ENCODE data around the gene ZNF772. TPM values are rescaled to one million over a fixed set of nuclear protein-coding genes. Genes with fewer than 3 reads are reported as not detected.
"Not testable (repeated sequence)": the region's sequence is repeated elsewhere in the genome, so short reads cannot be mapped to it uniquely, and the experiment has no call there.

ZNF772 gene
- total and polyA plus RNA-seq, 2 donors (not counting 1 experiment from before 2014, with no cell fraction given) = 7.5 to 29.7 TPM

DNA sequence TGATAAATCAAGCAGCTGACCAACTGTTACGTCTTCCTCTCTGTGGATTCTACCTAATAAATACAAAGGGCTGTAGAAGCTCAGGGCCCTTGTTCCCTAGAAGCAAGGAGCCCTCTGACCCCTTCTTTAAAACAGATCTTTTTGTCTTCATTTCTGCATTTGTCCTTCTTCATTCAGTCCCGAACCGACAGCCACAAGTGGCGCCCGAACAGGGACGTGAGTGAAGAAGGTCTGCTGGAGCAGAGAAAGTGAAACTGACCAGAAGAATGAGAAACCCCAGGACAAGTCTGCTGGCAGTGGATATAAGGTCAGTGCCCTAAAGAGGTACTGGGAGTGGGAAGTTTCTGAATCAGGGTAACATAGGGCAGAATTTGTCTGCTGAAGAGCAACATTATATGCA, 35.5 kb upstream of the ZNF772 start:
- no peaks in the 10 kb centered on the region for H3K4me1 ChIP-seq (ENCODE audit: control insufficient read depth, extremely low read depth, insufficient read depth, low read length)
- no peaks in the 10 kb centered on the region for H4K20me1 ChIP-seq (ENCODE audit: control insufficient read depth, extremely low read depth, insufficient read depth, low read length)
- H3K4me3 ChIP-seq (replicated peaks in 1 of 4; ENCODE audit: control extremely low read depth in 1 of 4, insufficient read depth in 1 of 4, low read depth in 3 of 4, low read length in 4 of 4) = no peak overlapping the region
- H2AFZ ChIP-seq (ENCODE audit: low read length) = no peak overlapping the region
- H3K9me3 ChIP-seq (ENCODE audit: control insufficient read depth, insufficient read depth, low read depth, low read length) = peaks cover 1% of the 10 kb centered on the region
- TF ChIP-seq, protein P1, sequence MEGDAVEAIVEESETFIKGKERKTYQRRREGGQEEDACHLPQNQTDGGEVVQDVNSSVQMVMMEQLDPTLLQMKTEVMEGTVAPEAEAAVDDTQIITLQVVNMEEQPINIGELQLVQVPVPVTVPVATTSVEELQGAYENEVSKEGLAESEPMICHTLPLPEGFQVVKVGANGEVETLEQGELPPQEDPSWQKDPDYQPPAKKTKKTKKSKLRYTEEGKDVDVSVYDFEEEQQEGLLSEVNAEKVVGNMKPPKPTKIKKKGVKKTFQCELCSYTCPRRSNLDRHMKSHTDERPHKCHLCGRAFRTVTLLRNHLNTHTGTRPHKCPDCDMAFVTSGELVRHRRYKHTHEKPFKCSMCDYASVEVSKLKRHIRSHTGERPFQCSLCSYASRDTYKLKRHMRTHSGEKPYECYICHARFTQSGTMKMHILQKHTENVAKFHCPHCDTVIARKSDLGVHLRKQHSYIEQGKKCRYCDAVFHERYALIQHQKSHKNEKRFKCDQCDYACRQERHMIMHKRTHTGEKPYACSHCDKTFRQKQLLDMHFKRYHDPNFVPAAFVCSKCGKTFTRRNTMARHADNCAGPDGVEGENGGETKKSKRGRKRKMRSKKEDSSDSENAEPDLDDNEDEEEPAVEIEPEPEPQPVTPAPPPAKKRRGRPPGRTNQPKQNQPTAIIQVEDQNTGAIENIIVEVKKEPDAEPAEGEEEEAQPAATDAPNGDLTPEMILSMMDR (conservative IDR thresholded peaks at IDR 0.05 in 1 of 2, IDR thresholded peaks at IDR 0.05 in 1 of 2; ENCODE audit: low read depth in 1 of 2, low read length in 2 of 2) = no peak
- no peak for TF ChIP-seq EZH2 (IDR thresholded peaks at IDR 0.05; ENCODE audit: low read length, missing control alignments)
- no peaks in the 10 kb centered on the region for H3K79me2 ChIP-seq (ENCODE audit: control insufficient read depth, insufficient read depth, low read length)
- H3K36me3 ChIP-seq (ENCODE audit: control insufficient read depth, insufficient read depth, low read length) = no peaks in the 10 kb centered on the region
- H3K4me2 ChIP-seq (ENCODE audit: extremely low read depth, insufficient read depth, low read length) = no peak overlapping the region
- no peaks in the 10 kb centered on the region for H3K27me3 ChIP-seq (ENCODE audit: control insufficient read depth, insufficient read depth, low read length)
- no peak overlapping the region for H3K27ac ChIP-seq (ENCODE audit: insufficient read depth, low read length)
- no peak overlapping the region for H3K9ac ChIP-seq (ENCODE audit: insufficient read depth, low read length)
- peak; percentile 29 to 49 for DNase-seq (ENCODE audit: low read depth in 2 of 2)

DNA sequence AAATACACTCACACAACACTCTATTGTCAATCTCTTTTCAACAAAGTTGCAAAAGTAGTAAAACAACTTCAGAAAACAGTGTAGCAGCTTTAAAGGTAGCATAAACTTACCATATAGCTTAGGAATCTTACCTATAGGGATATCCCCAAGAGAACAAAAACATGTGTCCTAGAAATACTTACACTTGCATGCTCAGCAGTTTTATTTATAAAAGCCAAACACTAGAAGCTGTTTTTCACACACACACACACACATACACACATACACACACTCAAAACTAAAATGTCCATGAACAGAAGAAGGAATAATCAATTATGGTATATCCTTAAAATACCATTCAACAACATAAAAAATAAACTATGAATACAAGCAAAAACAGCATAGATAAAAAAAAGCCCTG, 34.1 kb upstream of the ZNF772 start:
- no peak overlapping the region for H3K27ac ChIP-seq (ENCODE audit: insufficient read depth, low read length)
- H3K79me2 ChIP-seq (ENCODE audit: control insufficient read depth, insufficient read depth, low read length) = no peaks in the 10 kb centered on the region
- DNase-seq (ENCODE audit: low read depth in 2 of 2) = no peak
- H3K27me3 ChIP-seq (ENCODE audit: control insufficient read depth, insufficient read depth, low read length) = no peaks in the 10 kb centered on the region
- H3K9ac ChIP-seq (ENCODE audit: insufficient read depth, low read length) = no peak overlapping the region
- no peaks in the 10 kb centered on the region for H3K4me1 ChIP-seq (ENCODE audit: control insufficient read depth, extremely low read depth, insufficient read depth, low read length)
- H3K4me2 ChIP-seq (ENCODE audit: extremely low read depth, insufficient read depth, low read length) = no peak overlapping the region
- peaks cover 3% of the 10 kb centered on the region for H3K36me3 ChIP-seq (ENCODE audit: control insufficient read depth, insufficient read depth, low read length)
- H3K4me3 ChIP-seq (replicated peaks in 1 of 4; ENCODE audit: control extremely low read depth in 1 of 4, insufficient read depth in 1 of 4, low read depth in 3 of 4, low read length in 4 of 4) = no peak overlapping the region
- H3K9me3 ChIP-seq (ENCODE audit: control insufficient read depth, insufficient read depth, low read depth, low read length) = peaks cover 1% of the 10 kb centered on the region
- no peak for TF ChIP-seq EZH2 (IDR thresholded peaks at IDR 0.05; ENCODE audit: low read length, missing control alignments)
- TF ChIP-seq, protein P1 (conservative IDR thresholded peaks at IDR 0.05 in 1 of 2, IDR thresholded peaks at IDR 0.05 in 1 of 2; ENCODE audit: low read depth in 1 of 2, low read length in 2 of 2) = no peak
- H4K20me1 ChIP-seq (ENCODE audit: control insufficient read depth, extremely low read depth, insufficient read depth, low read length) = no peaks in the 10 kb centered on the region
- H2AFZ ChIP-seq (ENCODE audit: low read length) = no peak overlapping the region

DNA sequence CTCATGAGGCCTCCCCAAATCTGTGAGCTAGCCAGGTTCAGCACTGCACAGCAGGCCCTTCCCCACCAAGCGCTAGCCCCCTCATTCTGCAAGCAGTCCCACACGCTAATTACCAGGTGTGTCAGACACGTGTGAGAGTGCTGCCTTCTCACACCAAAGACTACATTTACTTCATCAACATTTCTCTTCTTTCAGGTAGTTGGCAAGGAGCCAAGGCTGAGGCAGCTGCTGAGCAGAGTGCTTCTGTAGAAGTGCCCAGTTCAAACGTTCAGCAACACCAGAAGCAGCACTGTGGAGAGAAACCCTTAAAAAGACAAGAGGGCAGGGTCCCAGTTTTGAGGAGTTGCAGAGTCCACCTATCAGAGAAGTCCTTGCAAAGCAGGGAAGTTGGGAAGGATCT, 28.8 kb upstream of the ZNF772 start:
- Histone ChIP-seq H3K4me1 (ENCODE audit: control insufficient read depth, extremely low read depth, insufficient read depth, low read length) (no peaks in the 10 kb centered on the region), H3K79me2 (ENCODE audit: control insufficient read depth, insufficient read depth, low read length) (peaks cover 16% of the 10 kb centered on the region), H4K20me1 (ENCODE audit: control insufficient read depth, extremely low read depth, insufficient read depth, low read length) (no peaks in the 10 kb centered on the region), H3K9me3 (ENCODE audit: control insufficient read depth, insufficient read depth, low read depth, low read length) (no peaks in the 10 kb centered on the region), H3K36me3 (ENCODE audit: control insufficient read depth, insufficient read depth, low read length) (peaks cover 8% of the 10 kb centered on the region), H3K4me2 (ENCODE audit: extremely low read depth, insufficient read depth, low read length) (no peak overlapping the region), H2AFZ (ENCODE audit: low read length) (no peak overlapping the region), H3K27ac (ENCODE audit: insufficient read depth, low read length) (no peak overlapping the region), H3K4me3 (replicated peaks in 1 of 4; ENCODE audit: control extremely low read depth in 1 of 4, insufficient read depth in 1 of 4, low read depth in 3 of 4, low read length in 4 of 4) (no peak overlapping the region), H3K9ac (ENCODE audit: insufficient read depth, low read length) (no peak overlapping the region), H3K27me3 (ENCODE audit: control insufficient read depth, insufficient read depth, low read length) (no peaks in the 10 kb centered on the region)
- TF ChIP-seq, protein P1 (conservative IDR thresholded peaks at IDR 0.05 in 1 of 2, IDR thresholded peaks at IDR 0.05 in 1 of 2; ENCODE audit: low read depth in 1 of 2, low read length in 2 of 2) = no peak
- TF ChIP-seq EZH2 (IDR thresholded peaks at IDR 0.05; ENCODE audit: low read length, missing control alignments) = no peak
- no peak for DNase-seq (ENCODE audit: low read depth in 2 of 2)

DNA sequence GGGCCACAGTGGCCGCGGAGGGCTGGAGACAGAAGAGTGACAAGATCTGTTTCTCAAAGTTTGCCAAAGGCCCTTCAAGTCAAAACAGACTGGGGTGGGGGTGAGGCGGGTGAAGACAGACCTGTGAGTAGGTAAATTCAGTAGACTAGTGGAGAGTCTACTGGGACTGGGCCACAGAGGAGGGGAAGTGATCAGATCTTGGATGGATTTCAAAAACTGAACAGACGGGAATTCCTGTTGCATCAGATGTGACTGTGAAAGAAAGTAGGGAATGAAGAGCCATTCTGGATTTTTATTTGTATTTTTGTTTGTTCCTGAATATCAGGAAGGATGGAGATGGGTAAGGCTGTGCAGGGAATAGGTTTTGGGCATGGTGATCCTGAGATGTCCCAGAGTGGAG, 23.0 kb upstream of the ZNF772 start:
- not testable (repeated sequence) for H3K36me3 ChIP-seq (ENCODE audit: control insufficient read depth, insufficient read depth, low read length); H4K20me1 ChIP-seq (ENCODE audit: control insufficient read depth, extremely low read depth, insufficient read depth, low read length); H3K9ac ChIP-seq (ENCODE audit: insufficient read depth, low read length); H3K27ac ChIP-seq (ENCODE audit: insufficient read depth, low read length); H3K4me1 ChIP-seq (ENCODE audit: control insufficient read depth, extremely low read depth, insufficient read depth, low read length); H2AFZ ChIP-seq (ENCODE audit: low read length); H3K9me3 ChIP-seq (ENCODE audit: control insufficient read depth, insufficient read depth, low read depth, low read length); H3K27me3 ChIP-seq (ENCODE audit: control insufficient read depth, insufficient read depth, low read length)
- H3K4me2 ChIP-seq (ENCODE audit: extremely low read depth, insufficient read depth, low read length) = peak overlapping the region; percentile 72
- H3K79me2 ChIP-seq (ENCODE audit: control insufficient read depth, insufficient read depth, low read length) = peaks cover 22% of the 10 kb centered on the region
- peak; percentile 31 to 56 for DNase-seq (ENCODE audit: low read depth in 2 of 2)
- H3K4me3 ChIP-seq (replicated peaks in 1 of 4; ENCODE audit: control extremely low read depth in 1 of 4, insufficient read depth in 1 of 4, low read depth in 3 of 4, low read length in 4 of 4) = peak overlapping the region; percentile 38 to 65 (median 52)

Data from fibroblast of lung (primary cell).